ENCODE results near the gene RPGR.

RPGR gene

GRCh38 chrX:38273453-38273852 is 53.9 kb downstream of the RPGR start:
- H3K27ac ChIP-seq: no peak overlapping the region

GRCh38 chrX:38271154-38271716 is 56.1 kb downstream of the RPGR start:
- H3K27ac ChIP-seq: no peak overlapping the region
- no peak for DNase-seq (ENCODE audit: low read depth, low spot score)

More at GRCh38 chrX:38273453-38273852, 53.9 kb downstream of the RPGR start:
- DNase-seq (ENCODE audit: low read depth, low spot score): no peak

GRCh38 chrX:38268011-38268410 is 59.3 kb downstream of the RPGR start:
- DNase-seq (ENCODE audit: low read depth, low spot score): no peak
- H3K27ac ChIP-seq: no peak overlapping the region

GRCh38 chrX:38262715-38263620 is 64.3 kb downstream of the RPGR start:
- DNase-seq (ENCODE audit: low read depth, low spot score): no peak
- H3K27ac ChIP-seq: no peak overlapping the region

GRCh38 chrX:38260231-38260630 is 67.1 kb downstream of the RPGR start:
- DNase-seq (ENCODE audit: low read depth, low spot score): no peak
- H3K27ac ChIP-seq: no peak overlapping the region

- no peak for DNase-seq (ENCODE audit: low read depth, low spot score)
- H3K27ac ChIP-seq: no peak overlapping the region
Observed at GRCh38 chrX:38256019-38256418, 71.3 kb downstream of the RPGR start.

GRCh38 chrX:38249965-38250364 is 77.3 kb downstream of the RPGR start:
- H3K27ac ChIP-seq: no peak overlapping the region
- no peak for DNase-seq (ENCODE audit: low read depth, low spot score)

GRCh38 chrX:38247051-38247450 is 80.3 kb downstream of the RPGR start:
- DNase-seq (ENCODE audit: low read depth, low spot score): no peak
- no peak overlapping the region for H3K27ac ChIP-seq

GRCh38 chrX:38240541-38240940 is 86.8 kb downstream of the RPGR start:
- H3K27ac ChIP-seq: no peak overlapping the region

GRCh38 chrX:38236901-38237615 is 90.3 kb downstream of the RPGR start:
- H3K27ac ChIP-seq: no peak overlapping the region
- DNase-seq (ENCODE audit: low read depth, low spot score): no peak

More at GRCh38 chrX:38240541-38240940, 86.8 kb downstream of the RPGR start:
- DNase-seq (ENCODE audit: low read depth, low spot score): no peak

GRCh38 chrX:38233891-38234667 is 93.2 kb downstream of the RPGR start:
- H3K27ac ChIP-seq: peak overlapping the region; percentile 36
- no peak for DNase-seq (ENCODE audit: low read depth, low spot score)

- no peak for DNase-seq (ENCODE audit: low read depth, low spot score)
- peak overlapping the region; percentile 55 for H3K27ac ChIP-seq
Observed at GRCh38 chrX:38232079-38232686, 95.1 kb downstream of the RPGR start.

- DNase-seq (ENCODE audit: low read depth, low spot score): no peak
- H3K27ac ChIP-seq: no peak overlapping the region
Observed at GRCh38 chrX:38225093-38225492, 102.2 kb downstream of the RPGR start.

- H3K27ac ChIP-seq: no peak overlapping the region
- DNase-seq (ENCODE audit: low read depth, low spot score): no peak
Observed at GRCh38 chrX:38224160-38224559, 103.1 kb downstream of the RPGR start.

GRCh38 chrX:38221391-38221929 is 105.8 kb downstream of the RPGR start:
- no peak overlapping the region for H3K27ac ChIP-seq
- DNase-seq (ENCODE audit: low read depth, low spot score): no peak

GRCh38 chrX:38220415-38221390 is 106.6 kb downstream of the RPGR start, which contains the start of gene SRPX:
Gene SRPX (minus strand): TSS chrX:38220871. CDS start chrX:38220792, 79 bp downstream.
- no peak for DNase-seq (ENCODE audit: low read depth, low spot score)
- no peak within 1 kb of the TSS for H3K27ac ChIP-seq

GRCh38 chrX:38220024-38220414 is 107.3 kb downstream of the RPGR start:
- H3K27ac ChIP-seq: no peak overlapping the region

More at GRCh38 chrX:38220024-38220414, 107.3 kb downstream of the RPGR start:
- no peak for DNase-seq (ENCODE audit: low read depth, low spot score)

Measured in epithelial cell of prostate (primary cell).